Measurements from ENCODE around the gene CNTN5. TPM values are rescaled to one million over a fixed set of nuclear protein-coding genes. Genes with fewer than 3 reads are reported as not detected.

The CNTN5 gene
- polyA plus RNA-seq, 1 donor from 2014 or later, result 1.1 TPM

GRCh38 chr11:100098560-100098959 lies 1077.8 kb downstream of the CNTN5 start:
- no peaks in the 10 kb centered on the region for H3K36me3 ChIP-seq (ENCODE audit: insufficient read depth, low read length)
- no peaks in the 10 kb centered on the region for H3K9me2 ChIP-seq (ENCODE audit: insufficient read depth, low read length)
- no peak overlapping the region for H3K9ac ChIP-seq (ENCODE audit: low read length)
- no peaks in the 10 kb centered on the region for H3K79me2 ChIP-seq (replicated peaks; ENCODE audit: insufficient read depth, low read length)
- no peak overlapping the region for H3K4me2 ChIP-seq (ENCODE audit: low read length)
- H3F3A ChIP-seq (ENCODE audit: insufficient read depth, low read length, poor library complexity, severe bottlenecking), result no peaks in the 10 kb centered on the region
- no peak overlapping the region for H3K27ac ChIP-seq (ENCODE audit: low read length)
- no peak overlapping the region for H2AFZ ChIP-seq (ENCODE audit: low read depth, low read length)
- TF ChIP-seq EZH2 (IDR thresholded peaks at IDR 0.05; ENCODE audit: borderline replicate concordance, insufficient read depth, low read length, poor library complexity, severe bottlenecking) (no peak), RAD21 (conservative IDR thresholded peaks at IDR 0.05) (no peak), MXI1 (conservative IDR thresholded peaks at IDR 0.05; ENCODE audit: poor library complexity, severe bottlenecking) (no peak), REST (IDR thresholded peaks at IDR 0.05; ENCODE audit: borderline replicate concordance) (no peak), EP300 (conservative IDR thresholded peaks at IDR 0.05; ENCODE audit: poor library complexity, severe bottlenecking) (no peak), SMC3 (conservative IDR thresholded peaks at IDR 0.05; ENCODE audit: poor library complexity) (no peak), CTCF (IDR thresholded peaks at IDR 0.05; ENCODE audit: poor library complexity, severe bottlenecking) (no peak), POLR2AphosphoS5 (IDR thresholded peaks at IDR 0.05) (no peak), TAF1 (IDR thresholded peaks at IDR 0.05; ENCODE audit: low read depth) (no peak)
- H3K27me3 ChIP-seq (ENCODE audit: insufficient read depth, low read depth, low read length), result no peaks in the 10 kb centered on the region
- no peaks in the 10 kb centered on the region for H3K9me3 ChIP-seq (ENCODE audit: low read length)
- no peaks in the 10 kb centered on the region for H4K20me1 ChIP-seq (ENCODE audit: insufficient read depth)
- H3K4me3 ChIP-seq (ENCODE audit: low read length), result no peak overlapping the region

- Histone ChIP-seq H3K4me3 (ENCODE audit: low read length) (no peak overlapping the region), H3K9me2 (ENCODE audit: insufficient read depth, low read length) (no peaks in the 10 kb centered on the region), H4K20me1 (ENCODE audit: insufficient read depth) (no peaks in the 10 kb centered on the region), H3F3A (ENCODE audit: insufficient read depth, low read length, poor library complexity, severe bottlenecking) (no peaks in the 10 kb centered on the region), H3K36me3 (ENCODE audit: insufficient read depth, low read length) (no peaks in the 10 kb centered on the region), H3K79me2 (replicated peaks; ENCODE audit: insufficient read depth, low read length) (no peaks in the 10 kb centered on the region), H3K9me3 (ENCODE audit: low read length) (no peaks in the 10 kb centered on the region), H3K27ac (ENCODE audit: low read length) (no peak overlapping the region), H3K9ac (ENCODE audit: low read length) (no peak overlapping the region), H3K27me3 (ENCODE audit: insufficient read depth, low read depth, low read length) (no peaks in the 10 kb centered on the region), H3K4me2 (ENCODE audit: low read length) (no peak overlapping the region), H2AFZ (ENCODE audit: low read depth, low read length) (no peak overlapping the region)
- no peak for TF ChIP-seq EZH2 (IDR thresholded peaks at IDR 0.05; ENCODE audit: borderline replicate concordance, insufficient read depth, low read length, poor library complexity, severe bottlenecking)
- no peak for TF ChIP-seq REST (IDR thresholded peaks at IDR 0.05; ENCODE audit: borderline replicate concordance)
- no peak for TF ChIP-seq CTCF (IDR thresholded peaks at IDR 0.05; ENCODE audit: poor library complexity, severe bottlenecking)
- no peak for TF ChIP-seq RAD21 (conservative IDR thresholded peaks at IDR 0.05)
- TF ChIP-seq MXI1 (conservative IDR thresholded peaks at IDR 0.05; ENCODE audit: poor library complexity, severe bottlenecking), result no peak
- no peak for TF ChIP-seq EP300 (conservative IDR thresholded peaks at IDR 0.05; ENCODE audit: poor library complexity, severe bottlenecking)
- TF ChIP-seq POLR2AphosphoS5 (IDR thresholded peaks at IDR 0.05), result no peak
- TF ChIP-seq SMC3 (conservative IDR thresholded peaks at IDR 0.05; ENCODE audit: poor library complexity), result no peak
- TF ChIP-seq TAF1 (IDR thresholded peaks at IDR 0.05; ENCODE audit: low read depth), result no peak
Measured at GRCh38 chr11:100105255-100105981, 1084.7 kb downstream of the CNTN5 start.
